HAP-1 (cell line): ENCODE data around the gene BRIP1.
"Not testable (repeated sequence)": the region's sequence is repeated elsewhere in the genome, so short reads cannot be mapped to it uniquely, and the experiment has no call there.

ENCODE experiments used
- DNase-seq, 2 experiments: peaks; one replicate each; pipeline ENCODE4 v3.0.0-alpha.2; 2016 to 2020; ENCODE audit warnings: low spot score in 2 of 2
- H3K27me3 ChIP-seq: fragments of 250-450 bp; sonication (Bioruptor Pico); 2 replicates; pipeline ENCODE4 v1.5.1; 2020; ENCODE audit warnings: low read depth, mild to moderate bottlenecking, moderate library complexity
- H3K36me3 ChIP-seq: fragments of 250-450 bp; sonication (Bioruptor Pico); replicated peaks from 2 replicates; pipeline ENCODE4 v1.5.1; 2020; ENCODE audit warnings: mild to moderate bottlenecking
- H3K4me1 ChIP-seq: fragments of 250-450 bp; sonication (Bioruptor Pico); 2 replicates; pipeline ENCODE4 v1.5.1; 2020; ENCODE audit warnings: mild to moderate bottlenecking
- H3K4me3 ChIP-seq: fragments of 250-450 bp; sonication (Bioruptor Pico); 2 replicates; pipeline ENCODE4 v1.5.1; 2020; ENCODE audit warnings: mild to moderate bottlenecking, moderate library complexity
- H3K9me3 ChIP-seq: fragments of 250-450 bp; sonication (Bioruptor Pico); 2 replicates; pipeline ENCODE4 v1.5.1; 2020; ENCODE audit warnings: mild to moderate bottlenecking, moderate library complexity
- in situ Hi-C: fragments of 300-500 bp; cut with MboI; formaldehyde crosslinking; loops from 3 replicates; pipeline ENCODE4 v1.14.3; 2020; ENCODE audit warnings: low sequenced_read_pairs, inconsistent platforms, mixed read lengths

The BRIP1 gene

DNA sequence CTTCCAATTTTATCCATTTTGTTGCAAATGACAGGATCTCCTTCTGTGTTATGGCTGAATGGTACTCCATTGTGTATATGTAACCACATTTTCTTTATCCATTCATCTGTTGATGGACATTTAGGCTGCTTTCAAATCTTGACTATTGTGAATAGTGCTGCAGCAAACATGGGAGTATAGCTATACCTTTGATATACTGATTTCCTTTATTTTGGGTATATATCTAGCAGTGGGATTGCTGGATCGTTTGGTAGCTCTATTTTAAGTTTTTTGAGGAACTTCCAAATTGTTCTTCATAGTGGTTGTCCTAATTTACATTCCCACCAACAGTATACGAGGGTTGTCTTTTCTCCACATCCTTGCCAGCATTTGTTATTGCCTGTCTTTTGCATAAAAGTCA is 67.8 kb downstream of the BRIP1 start:
- H3K9me3 ChIP-seq, result no peaks in the 10 kb centered on the region
- peak in 1 of 2 experiments; percentile 48 for DNase-seq
- no peak overlapping the region for H3K4me3 ChIP-seq
- H3K4me1 ChIP-seq, result peaks cover 17% of the 10 kb centered on the region
- in situ Hi-C loops, result no loop called here
- H3K36me3 ChIP-seq, result peaks cover 36% of the 10 kb centered on the region
- H3K27me3 ChIP-seq, result no peaks in the 10 kb centered on the region

DNA sequence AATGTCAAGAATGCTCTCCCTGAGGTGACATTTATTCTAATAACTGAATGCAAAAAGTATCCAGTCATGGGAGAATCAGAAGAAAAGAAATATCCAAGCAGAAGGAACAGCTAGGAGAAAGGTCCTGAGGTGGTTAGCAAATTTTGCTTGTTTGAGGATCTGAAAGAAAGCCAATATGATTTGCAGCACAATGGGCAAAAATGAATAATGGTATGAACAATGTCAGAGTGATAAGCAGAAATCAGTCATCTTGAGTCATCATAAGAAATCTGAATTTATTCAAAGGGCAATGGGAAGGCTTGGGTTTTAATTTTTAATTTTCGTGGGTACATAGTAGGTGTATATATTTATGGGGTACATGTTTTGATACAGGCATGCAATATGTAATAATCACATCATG is 68.5 kb downstream of the BRIP1 start:
- H3K4me1 ChIP-seq, result peaks cover 14% of the 10 kb centered on the region
- no peaks in the 10 kb centered on the region for H3K9me3 ChIP-seq
- H3K27me3 ChIP-seq, result no peaks in the 10 kb centered on the region
- in situ Hi-C loops, result no loop called here
- DNase-seq, result no peak
- H3K4me3 ChIP-seq, result no peak overlapping the region
- H3K36me3 ChIP-seq, result peaks cover 36% of the 10 kb centered on the region

DNA sequence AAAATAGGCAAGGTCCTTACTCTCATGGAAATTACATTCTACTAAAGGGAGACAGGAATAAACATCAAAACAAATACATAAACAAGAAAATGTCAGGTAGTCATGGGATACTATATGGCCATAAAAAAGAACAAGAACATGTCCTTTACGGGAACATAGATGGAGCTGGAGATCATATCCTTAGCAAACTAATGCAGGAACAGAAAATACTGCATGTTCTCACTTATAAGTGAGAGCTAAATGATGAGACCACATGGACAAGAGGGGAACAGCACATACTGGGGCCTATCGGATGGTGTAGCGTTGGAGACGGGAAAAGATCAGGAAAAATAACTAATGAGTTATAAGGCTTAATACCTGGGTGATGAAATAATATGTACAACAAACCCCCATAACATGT is 69.1 kb downstream of the BRIP1 start:
- H3K27me3 ChIP-seq, result no peaks in the 10 kb centered on the region
- H3K4me3 ChIP-seq, result no peak overlapping the region
- no peaks in the 10 kb centered on the region for H3K9me3 ChIP-seq
- peaks cover 14% of the 10 kb centered on the region for H3K4me1 ChIP-seq
- in situ Hi-C loops, result no loop called here
- H3K36me3 ChIP-seq, result peaks cover 34% of the 10 kb centered on the region
- no peak for DNase-seq

DNA sequence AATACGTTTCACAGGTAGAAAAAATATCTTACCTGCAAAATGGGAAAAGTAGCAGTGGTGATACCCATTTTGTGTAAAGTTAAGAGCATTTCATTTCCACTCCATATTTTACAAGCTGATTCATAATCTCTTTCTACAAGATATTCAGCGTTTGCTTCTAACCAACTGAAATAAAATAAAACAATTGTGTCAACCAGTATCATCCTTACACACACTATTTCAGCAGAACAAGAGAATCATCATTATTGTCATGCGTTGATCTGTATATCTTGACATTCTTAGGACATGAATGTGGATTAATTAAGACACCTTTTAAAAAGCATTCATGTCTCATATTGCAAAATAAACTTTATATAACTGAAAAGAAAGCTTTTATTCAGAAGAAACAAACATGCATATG is 69.8 kb downstream of the BRIP1 start:
- in situ Hi-C loops, result no loop called here
- Histone ChIP-seq H3K4me3 (no peak overlapping the region), H3K36me3 (peaks cover 32% of the 10 kb centered on the region), H3K9me3 (no peaks in the 10 kb centered on the region), H3K27me3 (no peaks in the 10 kb centered on the region), H3K4me1 (peaks cover 14% of the 10 kb centered on the region)
- no peak for DNase-seq

DNA sequence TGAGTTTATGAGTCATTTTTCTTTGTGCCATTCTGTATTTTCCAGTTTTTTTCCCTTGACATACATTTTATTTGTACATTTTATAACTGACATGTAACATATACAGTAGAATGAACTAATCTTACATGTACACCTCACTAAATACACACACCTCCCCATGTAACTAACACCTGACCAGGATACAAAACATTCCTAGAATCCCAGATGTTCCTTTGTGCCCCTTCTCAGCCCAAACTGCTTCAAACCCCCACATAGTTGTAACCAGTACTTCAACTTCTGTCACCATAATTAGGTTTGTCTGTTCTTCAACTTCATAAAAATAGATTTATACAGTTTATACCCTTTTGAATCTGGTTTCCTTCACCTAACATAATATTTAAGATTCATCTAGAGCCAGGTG is 73.5 kb downstream of the BRIP1 start:
- DNase-seq, result no peak
- Histone ChIP-seq H3K4me1 (peaks cover 2% of the 10 kb centered on the region; the same call in 1 of the 2 replicates), H3K27me3 (no peaks in the 10 kb centered on the region), H3K36me3 (peaks cover 11% of the 10 kb centered on the region), H3K4me3 (no peak overlapping the region), H3K9me3 (no peaks in the 10 kb centered on the region)
- in situ Hi-C loops, result no loop called here

DNA sequence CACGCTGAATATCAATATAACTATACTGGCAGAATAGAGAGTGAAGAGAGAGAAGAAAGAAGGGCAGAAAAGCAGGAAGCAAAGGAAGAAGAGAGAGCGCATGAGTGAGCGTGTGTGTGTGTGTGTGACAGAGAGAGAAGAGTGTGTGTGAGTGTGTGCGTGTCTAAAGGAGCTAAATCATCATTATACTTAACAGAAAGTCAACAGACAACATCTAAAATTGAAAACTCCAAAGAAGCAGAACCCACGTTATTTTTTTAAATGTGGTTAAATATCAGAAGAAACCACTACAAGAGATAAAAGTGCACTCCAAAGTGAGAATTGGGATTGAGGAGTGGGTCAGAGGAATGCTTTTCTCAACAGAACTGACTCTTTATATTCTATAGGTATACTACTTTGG is 77.2 kb downstream of the BRIP1 start:
- no peak for DNase-seq
- in situ Hi-C loops, result no loop called here
- H3K9me3 ChIP-seq, result no peaks in the 10 kb centered on the region
- H3K27me3 ChIP-seq, result no peaks in the 10 kb centered on the region
- no peak overlapping the region for H3K4me3 ChIP-seq
- 0 out of 2 replicates have a peak, but pooled peaks cover 2% of the 10 kb centered on the region for H3K4me1 ChIP-seq
- peaks cover 6% of the 10 kb centered on the region for H3K36me3 ChIP-seq

DNA sequence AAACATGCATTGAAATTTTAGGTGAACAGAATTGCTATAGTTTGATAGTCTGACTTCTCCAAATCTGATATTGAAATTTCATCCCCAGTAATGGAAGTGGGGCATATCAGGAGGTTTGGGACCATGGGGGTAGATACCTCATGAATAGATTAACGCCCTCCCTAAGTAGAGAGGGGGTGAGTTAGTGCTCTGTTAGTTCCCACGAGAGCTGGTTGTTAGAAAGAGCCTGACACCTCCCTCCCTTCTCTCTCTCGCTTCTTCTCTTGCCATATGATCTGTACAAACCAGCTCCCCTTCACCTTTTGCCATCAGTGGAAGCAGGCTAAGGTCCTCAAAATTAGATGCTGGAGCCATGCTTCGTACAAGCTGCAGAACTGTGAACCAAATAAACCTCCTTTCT is 78.8 kb downstream of the BRIP1 start:
- H3K9me3 ChIP-seq, result no peaks in the 10 kb centered on the region
- no peak overlapping the region for H3K4me3 ChIP-seq
- no peaks in the 10 kb centered on the region for H3K27me3 ChIP-seq
- peaks cover 8% of the 10 kb centered on the region for H3K36me3 ChIP-seq
- in situ Hi-C loops, result no loop called here
- H3K4me1 ChIP-seq, result 0 out of 2 replicates have a peak, but pooled peaks cover 2% of the 10 kb centered on the region
- DNase-seq, result no peak

DNA sequence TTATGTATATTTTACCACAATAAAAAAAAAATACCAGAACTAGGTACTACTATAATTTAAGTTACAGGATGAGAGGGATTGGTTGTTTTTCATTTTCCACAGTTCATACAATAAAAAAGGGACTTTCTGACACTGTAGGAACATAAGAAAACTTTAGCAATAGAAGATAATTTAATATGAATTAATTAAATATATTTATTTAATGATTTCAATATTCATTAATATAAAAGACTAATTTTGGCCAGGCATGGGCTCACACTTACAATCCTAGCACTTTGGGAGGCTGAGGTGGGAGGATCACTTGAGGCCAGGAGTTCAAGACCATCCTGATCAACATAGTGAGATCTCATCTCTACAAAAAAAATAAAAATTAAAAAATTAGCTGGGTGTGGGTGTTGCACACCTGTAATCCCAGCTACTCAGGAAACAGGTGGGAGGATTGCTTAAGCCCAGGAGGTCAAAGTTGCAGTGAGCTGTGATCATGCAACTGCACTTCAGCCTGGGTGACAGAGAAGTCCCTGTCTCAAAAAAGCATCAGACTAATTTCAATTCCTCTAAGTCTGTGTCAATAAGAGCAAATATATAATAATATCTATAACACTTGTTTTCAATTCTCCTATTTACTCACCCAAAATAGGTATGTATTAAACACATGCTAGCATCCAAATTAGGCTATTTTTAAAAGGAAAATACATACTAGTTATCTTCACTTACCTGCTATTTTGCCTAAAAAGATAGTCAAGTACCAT is 79.6 kb downstream of the BRIP1 start:
- in situ Hi-C loops, result no loop called here
- Histone ChIP-seq H3K36me3 (peaks cover 8% of the 10 kb centered on the region), H3K4me1 (0 out of 2 replicates have a peak, but pooled peaks cover 2% of the 10 kb centered on the region), H3K4me3 (no peak overlapping the region), H3K27me3 (no peaks in the 10 kb centered on the region), H3K9me3 (no peaks in the 10 kb centered on the region)
- no peak for DNase-seq

DNA sequence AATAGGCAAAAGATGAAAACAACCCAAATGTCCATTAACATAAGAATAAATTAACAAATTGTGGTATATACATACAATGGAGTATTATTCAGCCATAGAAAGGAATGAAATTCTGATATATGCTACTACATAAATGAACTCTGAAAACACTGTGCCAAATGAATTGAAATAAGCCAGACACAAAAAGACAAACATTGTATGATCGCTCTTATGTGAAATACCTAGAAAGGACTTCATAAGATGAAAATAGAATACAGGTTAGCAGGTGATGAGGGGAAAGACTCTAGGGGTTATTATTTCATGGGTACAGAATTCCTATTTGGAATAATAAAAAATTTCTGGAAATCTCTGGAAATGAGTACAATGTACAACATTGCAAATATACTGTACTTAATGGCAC is 80.2 kb downstream of the BRIP1 start:
- H3K4me3 ChIP-seq, result no peak overlapping the region
- H3K4me1 ChIP-seq, result 0 out of 2 replicates have a peak, but pooled peaks cover 2% of the 10 kb centered on the region
- in situ Hi-C loops, result no loop called here
- peaks cover 8% of the 10 kb centered on the region for H3K36me3 ChIP-seq
- no peak for DNase-seq
- no peaks in the 10 kb centered on the region for H3K27me3 ChIP-seq
- no peaks in the 10 kb centered on the region for H3K9me3 ChIP-seq

DNA sequence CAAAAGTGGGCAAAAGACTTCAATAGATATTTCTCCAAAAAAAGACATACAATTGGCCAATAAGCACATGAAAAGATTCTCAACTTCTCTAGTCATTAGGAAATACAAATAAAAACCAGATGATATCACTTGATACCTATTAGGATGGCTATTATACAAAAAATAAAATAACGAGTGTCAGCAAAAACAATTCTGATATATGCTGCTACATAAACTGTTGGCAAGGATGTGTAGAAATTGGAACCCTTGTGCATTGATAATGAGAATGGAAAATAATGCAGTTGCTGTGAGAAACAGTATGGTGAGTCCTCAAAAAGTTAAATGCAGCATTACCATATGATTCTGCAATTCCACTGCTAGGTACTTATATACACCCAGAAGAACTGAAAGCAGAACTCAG is 80.6 kb downstream of the BRIP1 start:
- no peaks in the 10 kb centered on the region for H3K9me3 ChIP-seq
- 0 out of 2 replicates have a peak, but pooled peaks cover 2% of the 10 kb centered on the region for H3K4me1 ChIP-seq
- H3K4me3 ChIP-seq, result no peak overlapping the region
- no peaks in the 10 kb centered on the region for H3K27me3 ChIP-seq
- peaks cover 8% of the 10 kb centered on the region for H3K36me3 ChIP-seq
- no peak for DNase-seq
- in situ Hi-C loops, result no loop called here

DNA sequence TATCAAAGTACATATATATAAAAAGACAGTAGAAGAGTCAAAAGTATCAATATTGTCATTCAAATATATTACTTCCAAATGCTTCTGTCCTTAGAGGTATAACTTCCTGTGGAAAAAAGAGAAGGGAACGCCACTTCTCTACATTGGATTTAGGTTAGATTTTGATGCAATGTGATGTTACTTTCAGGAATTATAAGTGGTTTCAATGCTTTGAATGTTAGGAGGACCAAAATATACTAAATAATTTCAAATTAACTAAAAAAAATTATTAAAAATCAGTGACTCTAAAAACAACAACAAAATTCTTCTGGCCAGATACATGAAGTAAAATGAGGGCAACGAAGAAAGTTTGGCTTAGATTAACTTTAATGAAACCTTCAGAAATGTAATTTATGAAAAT is 88.0 kb downstream of the BRIP1 start:
- Histone ChIP-seq H3K9me3 (no peaks in the 10 kb centered on the region), H3K36me3 (peaks cover 8% of the 10 kb centered on the region; the same call in 1 of the 2 replicates), H3K27me3 (no peaks in the 10 kb centered on the region), H3K4me1 (no peaks in the 10 kb centered on the region), H3K4me3 (no peak overlapping the region)
- in situ Hi-C loops, result no loop called here
- DNase-seq, result no peak

DNA sequence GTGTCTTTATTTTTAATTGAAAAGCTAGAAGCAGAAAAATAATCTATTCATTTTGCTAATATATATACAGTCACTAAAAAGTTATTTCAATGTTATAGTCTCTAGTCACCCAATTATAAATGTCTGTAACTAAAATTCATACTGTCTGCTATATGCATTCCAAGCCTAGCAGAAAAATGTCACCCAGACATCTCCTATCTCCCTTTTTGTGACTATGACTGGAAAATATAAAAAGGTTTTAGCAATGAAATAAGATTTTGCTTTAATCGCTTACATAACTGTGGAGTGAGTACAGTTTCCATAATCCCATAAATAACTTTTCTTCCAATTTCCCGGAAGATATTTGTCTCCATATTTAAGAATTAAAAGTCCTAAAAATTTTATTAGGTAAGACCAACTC is 88.6 kb downstream of the BRIP1 start:
- Histone ChIP-seq H3K36me3 (peaks cover 8% of the 10 kb centered on the region; the same call in 1 of the 2 replicates), H3K4me1 (no peaks in the 10 kb centered on the region), H3K4me3 (no peak overlapping the region), H3K27me3 (no peaks in the 10 kb centered on the region), H3K9me3 (no peaks in the 10 kb centered on the region)
- in situ Hi-C loops, result no loop called here
- no peak for DNase-seq

DNA sequence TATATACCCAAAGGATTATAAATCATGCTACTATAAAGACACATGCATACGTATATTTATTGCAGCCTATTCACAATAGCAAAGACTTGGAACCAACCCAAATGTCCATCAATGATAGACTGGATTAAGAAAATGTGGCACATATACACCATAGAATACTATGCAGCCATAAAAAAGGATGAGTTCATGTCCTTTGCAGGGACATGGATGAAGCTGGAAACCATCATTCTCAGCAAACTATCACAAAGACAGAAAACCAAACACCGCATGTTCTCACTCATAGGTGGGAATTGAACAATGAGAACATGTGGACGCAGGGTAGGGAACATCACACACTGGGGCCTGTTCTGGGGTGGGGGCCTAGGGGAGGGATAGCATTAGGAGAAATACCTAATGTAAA is 89.2 kb downstream of the BRIP1 start:
- H3K27me3 ChIP-seq, H3K4me1 ChIP-seq, in situ Hi-C loops, H3K9me3 ChIP-seq, H3K4me3 ChIP-seq, H3K36me3 ChIP-seq, DNase-seq: not testable (repeated sequence)

DNA sequence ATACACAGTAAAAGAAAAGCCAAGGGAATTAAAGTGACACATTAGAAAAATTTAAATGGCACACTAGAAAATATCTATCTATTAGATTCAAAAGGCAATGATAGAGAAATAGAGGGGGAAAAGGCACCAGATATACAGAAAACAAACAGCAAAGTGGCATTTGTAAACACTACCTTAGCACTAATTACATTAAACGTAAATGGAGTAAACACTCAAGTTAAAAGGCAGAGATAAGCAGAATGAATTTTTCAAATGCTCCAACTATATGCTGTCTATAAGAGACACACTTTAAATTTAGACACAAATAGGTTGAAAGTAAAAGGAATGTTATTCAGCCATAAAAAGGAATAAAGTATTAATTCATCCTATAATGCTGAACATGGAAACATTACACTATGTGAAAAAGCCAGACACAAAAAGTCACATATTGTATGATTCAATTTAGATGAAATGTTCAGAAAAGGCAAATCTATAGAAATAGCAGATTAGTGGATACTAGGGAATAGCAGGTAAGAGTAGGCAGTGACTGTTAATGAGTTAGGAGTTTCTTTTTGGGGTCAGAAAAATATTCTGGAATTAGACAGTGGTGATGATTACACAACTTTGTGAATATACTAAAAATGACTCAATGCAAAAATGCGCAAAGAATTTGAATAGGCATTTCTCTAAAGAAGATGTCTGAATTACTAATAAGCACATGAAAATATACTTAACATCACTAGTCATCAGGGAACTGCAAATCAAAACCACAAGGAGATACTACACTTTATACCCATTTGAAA is 92.4 kb downstream of the BRIP1 start:
- Histone ChIP-seq H3K4me3 (no peak overlapping the region), H3K9me3 (no peaks in the 10 kb centered on the region), H3K36me3 (peaks cover 5% of the 10 kb centered on the region; the same call in 1 of the 2 replicates), H3K27me3 (no peaks in the 10 kb centered on the region), H3K4me1 (no peaks in the 10 kb centered on the region; the same call in none of the 2 replicates)
- in situ Hi-C loops, result no loop called here
- no peak for DNase-seq
